ENCODE measurements around the gene SH3GL2.

DNA sequence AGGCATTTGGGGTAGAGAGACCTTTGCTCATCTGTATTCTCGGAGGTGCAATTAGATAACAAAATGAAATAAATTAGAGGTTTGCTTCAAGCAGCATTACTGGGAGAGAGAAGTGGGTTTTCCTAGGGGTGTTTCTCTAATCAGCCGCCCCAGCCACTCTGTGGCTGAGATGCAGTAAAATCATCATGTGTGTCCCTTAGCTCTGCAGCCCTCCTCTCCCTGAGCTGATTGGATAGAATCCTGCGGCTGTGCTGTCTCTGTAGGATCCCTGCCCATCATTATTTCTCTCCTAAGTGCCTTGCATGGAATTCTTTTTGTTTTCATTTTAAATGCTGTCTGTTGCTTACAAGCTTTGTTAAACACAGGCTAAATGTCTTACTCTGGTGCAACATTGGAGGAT is 171.4 kb downstream of the SH3GL2 start:
- TF ChIP-seq, protein P1, sequence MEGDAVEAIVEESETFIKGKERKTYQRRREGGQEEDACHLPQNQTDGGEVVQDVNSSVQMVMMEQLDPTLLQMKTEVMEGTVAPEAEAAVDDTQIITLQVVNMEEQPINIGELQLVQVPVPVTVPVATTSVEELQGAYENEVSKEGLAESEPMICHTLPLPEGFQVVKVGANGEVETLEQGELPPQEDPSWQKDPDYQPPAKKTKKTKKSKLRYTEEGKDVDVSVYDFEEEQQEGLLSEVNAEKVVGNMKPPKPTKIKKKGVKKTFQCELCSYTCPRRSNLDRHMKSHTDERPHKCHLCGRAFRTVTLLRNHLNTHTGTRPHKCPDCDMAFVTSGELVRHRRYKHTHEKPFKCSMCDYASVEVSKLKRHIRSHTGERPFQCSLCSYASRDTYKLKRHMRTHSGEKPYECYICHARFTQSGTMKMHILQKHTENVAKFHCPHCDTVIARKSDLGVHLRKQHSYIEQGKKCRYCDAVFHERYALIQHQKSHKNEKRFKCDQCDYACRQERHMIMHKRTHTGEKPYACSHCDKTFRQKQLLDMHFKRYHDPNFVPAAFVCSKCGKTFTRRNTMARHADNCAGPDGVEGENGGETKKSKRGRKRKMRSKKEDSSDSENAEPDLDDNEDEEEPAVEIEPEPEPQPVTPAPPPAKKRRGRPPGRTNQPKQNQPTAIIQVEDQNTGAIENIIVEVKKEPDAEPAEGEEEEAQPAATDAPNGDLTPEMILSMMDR (IDR thresholded peaks at IDR 0.05): no peak
- TF ChIP-seq POLR2AphosphoS5 (IDR thresholded peaks at IDR 0.05): no peak
- TF ChIP-seq EP300 (IDR thresholded peaks at IDR 0.05; ENCODE audit: low read depth): no peak

All from transverse colon (tissue), 4 donors.